HG03521 (cell line): ENCODE data around the gene LRRC55.
"Not testable (repeated sequence)": the region's sequence is repeated elsewhere in the genome, so short reads cannot be mapped to it uniquely, and the experiment has no call there.

Experiments
- ATAC-seq: cut with Tn5 transposase; IDR thresholded peaks from one replicate; pipeline ENCODE4 v1.9.1; 2021; ENCODE audit warnings: mild to moderate bottlenecking, moderate library complexity; ENCODE audit not compliant: unreplicated experiment

LRRC55 gene

DNA sequence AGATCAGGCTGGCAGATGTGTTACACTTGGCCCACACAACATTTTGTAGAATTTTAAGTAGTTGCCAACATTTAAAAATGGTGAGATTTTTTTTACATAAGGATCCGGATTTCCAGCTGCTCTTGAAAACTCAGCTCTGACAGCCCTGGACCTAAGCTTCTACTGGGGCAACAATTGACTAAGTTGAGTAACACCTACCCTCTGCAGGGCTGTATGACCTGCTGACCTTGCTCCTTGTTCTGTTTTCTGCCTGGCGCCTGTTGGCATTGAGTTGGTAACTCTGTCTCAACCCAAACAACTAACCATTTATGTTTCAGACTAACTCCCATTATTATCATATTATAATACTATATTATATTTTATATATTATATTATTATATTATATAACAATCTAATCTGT is 21.1 kb upstream of the LRRC55 start:
- no peak for ATAC-seq

GRCh38 chr11:57161351-57161750 is 20.4 kb upstream of the LRRC55 start:
- no peak for ATAC-seq

GRCh38 chr11:57162179-57162898 is 19.4 kb upstream of the LRRC55 start:
- ATAC-seq: no peak

- ATAC-seq: no peak
These were observed 18.4 kb upstream of the LRRC55 start for GRCh38 chr11:57163160-57163868.

DNA sequence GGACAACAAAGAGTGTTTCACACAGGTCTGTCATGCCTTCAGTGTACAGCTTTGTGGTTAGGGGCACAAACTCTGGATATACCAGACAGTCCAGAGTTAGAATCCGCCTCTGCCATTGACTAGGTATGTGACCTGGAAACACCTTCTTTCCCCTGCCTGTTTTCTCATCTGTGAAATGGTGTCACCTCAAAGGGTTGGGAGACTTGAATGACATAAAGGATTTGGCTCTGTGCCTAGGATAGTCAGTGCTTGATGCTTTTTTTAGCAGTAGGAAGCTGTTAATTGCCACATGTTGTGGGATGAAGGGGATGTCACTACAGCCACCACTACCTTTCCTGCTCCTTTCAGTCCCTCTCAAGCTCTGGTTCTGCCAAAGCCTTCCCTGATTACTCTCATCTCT is 17.4 kb upstream of the LRRC55 start:
- no peak for ATAC-seq

- ATAC-seq: no peak
These were observed 14.5 kb upstream of the LRRC55 start for GRCh38 chr11:57167125-57167846.

- ATAC-seq: not testable (repeated sequence)
These were observed 11.9 kb upstream of the LRRC55 start for GRCh38 chr11:57169732-57170313.

DNA sequence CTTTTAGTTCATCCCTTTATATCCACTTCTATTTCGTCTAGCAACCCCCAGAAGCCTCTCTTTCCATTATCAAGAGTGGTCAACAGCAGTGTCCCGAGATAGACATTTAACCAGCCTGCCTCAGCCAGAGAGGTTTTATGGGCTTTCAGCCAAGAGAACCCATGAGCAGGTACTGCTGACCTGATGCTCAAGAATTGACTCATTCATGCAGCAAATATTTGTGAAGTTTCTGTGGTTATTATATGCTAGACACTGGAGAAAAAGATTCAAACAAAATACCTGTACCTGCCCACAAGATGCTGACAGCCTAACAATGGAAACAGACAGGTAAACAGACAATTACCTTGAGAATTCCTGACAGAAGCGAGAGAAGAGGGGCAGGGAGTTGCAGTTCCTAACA is 9.7 kb upstream of the LRRC55 start:
- ATAC-seq: no peak

DNA sequence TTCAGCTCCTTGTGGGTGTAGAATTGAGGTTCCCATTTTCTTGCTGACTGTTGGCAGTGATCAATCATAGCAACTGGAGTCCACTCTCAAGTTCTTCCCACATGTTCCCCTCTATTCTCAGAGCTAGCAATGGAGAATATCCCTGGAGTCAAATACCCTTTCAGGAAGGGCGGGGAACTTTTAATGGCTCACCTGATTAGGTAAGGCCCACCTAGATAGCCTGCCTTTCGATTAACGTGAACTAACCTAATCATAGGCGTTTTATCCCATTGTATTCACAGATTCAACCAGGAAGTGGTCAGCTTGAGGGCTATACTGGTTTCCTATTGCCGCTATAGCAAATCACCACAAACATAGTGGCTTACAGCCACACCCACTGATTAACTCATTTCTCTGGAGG is 7.1 kb upstream of the LRRC55 start:
- ATAC-seq: no peak

- ATAC-seq: no peak
These were observed 6.3 kb upstream of the LRRC55 start for GRCh38 chr11:57175478-57175877.

GRCh38 chr11:57178334-57178733 is 3.4 kb upstream of the LRRC55 start:
- no peak for ATAC-seq

- no peak for ATAC-seq
These were observed 2.1 kb upstream of the LRRC55 start for GRCh38 chr11:57179681-57180080.

DNA sequence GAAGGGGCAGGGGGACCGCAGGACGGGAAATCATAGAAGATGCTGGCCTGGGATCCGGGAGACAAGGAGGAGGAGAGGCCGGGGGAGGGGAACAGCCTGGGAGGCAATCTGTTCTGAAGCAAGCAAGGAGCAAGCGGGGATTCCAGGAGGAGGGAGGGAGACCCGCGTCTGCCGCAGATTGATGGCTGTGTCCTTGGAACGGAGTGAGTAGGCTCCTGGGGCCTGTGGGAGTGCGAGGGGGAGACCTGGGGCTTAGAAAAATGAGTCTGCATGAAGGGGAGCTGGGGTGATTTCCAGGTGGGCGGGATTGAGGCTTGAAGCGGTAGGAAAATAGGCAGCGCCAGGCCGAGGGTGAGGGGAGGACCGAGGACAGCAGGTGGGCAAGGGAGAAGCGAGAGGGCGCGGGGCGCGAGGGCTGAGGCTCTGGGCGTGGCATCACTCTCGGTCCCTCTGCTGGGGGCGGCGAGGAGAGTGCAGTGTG is 1.6 kb upstream of the LRRC55 start:
- ATAC-seq: no peak

GRCh38 chr11:57180964-57181363 is 789 bp upstream of the LRRC55 start:
- ATAC-seq: no peak

- ATAC-seq: no peak
These were observed 1.1 kb downstream of the LRRC55 start for GRCh38 chr11:57182896-57183295.

- no peak for ATAC-seq
These were observed 8.8 kb downstream of the LRRC55 start for GRCh38 chr11:57190548-57190947.

DNA sequence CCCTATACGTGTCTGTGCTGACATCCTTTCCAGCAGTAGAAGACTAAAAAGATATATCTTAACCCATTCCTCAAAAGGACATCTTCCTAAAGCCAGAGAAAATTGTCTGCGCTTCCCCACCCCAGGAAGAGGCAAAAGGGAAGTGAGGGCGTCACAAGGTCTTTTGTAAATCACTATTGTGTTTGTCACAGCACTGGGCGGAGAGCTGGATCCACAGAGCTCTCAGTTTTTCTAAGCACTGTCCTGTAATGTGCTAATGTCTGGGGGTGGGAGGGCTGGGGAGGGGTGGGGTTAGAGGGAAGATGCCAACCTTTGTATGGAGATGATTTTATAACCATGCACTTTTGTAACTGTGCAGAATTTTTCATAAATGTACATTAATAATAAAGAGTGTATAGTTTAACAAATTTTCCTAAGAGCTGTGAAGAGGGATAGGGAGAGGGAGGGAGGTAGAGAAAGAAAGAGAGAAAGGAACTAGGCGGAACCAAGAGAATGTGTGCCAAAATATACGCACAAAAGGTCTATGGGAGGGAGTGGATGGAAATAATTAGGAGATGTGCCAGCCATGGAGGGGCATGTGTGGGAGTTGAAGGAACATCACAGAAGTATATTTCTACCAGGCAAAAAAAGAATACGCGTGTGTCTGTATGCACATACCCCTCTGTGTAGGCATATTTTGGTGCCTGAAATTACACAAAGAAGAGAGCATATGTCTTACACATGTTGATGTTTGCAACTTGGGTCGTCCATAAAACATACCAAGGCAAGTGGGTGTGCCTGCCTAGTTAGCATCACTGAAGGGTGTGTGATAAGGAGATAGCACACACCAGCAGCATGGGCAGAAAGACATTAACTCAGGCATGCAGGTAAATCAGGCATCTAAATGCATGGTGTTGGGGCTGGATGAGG is 9.8 kb downstream of the LRRC55 start:
- no peak for ATAC-seq

GRCh38 chr11:57192316-57192715 is 10.6 kb downstream of the LRRC55 start:
- ATAC-seq: no peak

GRCh38 chr11:57196596-57196995 is 14.8 kb downstream of the LRRC55 start:
- no peak for ATAC-seq

DNA sequence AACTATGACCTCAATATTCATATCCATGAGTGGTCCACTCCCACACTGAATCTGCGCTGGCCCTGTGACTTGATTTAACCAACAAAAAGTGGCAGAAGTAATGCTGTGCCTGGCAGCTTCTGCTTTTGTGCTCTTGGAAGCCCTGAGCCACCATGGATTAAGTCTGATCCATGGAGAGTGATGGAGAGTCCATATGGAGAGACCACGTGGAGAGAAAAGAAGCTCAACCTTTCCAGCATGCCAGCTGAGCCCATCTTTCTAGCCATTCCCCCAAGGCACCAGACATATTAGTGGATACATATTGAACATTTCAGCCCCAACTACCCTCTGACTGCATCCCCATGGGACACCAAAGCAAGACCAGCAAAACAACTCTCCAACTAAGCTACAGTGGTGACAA is 16.0 kb downstream of the LRRC55 start:
- no peak for ATAC-seq
